ENCODE measurements around the gene FCER1G. TPM values are rescaled to one million over a fixed set of nuclear protein-coding genes. Genes with fewer than 3 reads are reported as not detected.
"Not testable (repeated sequence)": the region's sequence is repeated elsewhere in the genome, so short reads cannot be mapped to it uniquely, and the experiment has no call there.

FCER1G gene
- polyA plus RNA-seq, 1 donor from 2014 or later = 6.6 TPM

DNA sequence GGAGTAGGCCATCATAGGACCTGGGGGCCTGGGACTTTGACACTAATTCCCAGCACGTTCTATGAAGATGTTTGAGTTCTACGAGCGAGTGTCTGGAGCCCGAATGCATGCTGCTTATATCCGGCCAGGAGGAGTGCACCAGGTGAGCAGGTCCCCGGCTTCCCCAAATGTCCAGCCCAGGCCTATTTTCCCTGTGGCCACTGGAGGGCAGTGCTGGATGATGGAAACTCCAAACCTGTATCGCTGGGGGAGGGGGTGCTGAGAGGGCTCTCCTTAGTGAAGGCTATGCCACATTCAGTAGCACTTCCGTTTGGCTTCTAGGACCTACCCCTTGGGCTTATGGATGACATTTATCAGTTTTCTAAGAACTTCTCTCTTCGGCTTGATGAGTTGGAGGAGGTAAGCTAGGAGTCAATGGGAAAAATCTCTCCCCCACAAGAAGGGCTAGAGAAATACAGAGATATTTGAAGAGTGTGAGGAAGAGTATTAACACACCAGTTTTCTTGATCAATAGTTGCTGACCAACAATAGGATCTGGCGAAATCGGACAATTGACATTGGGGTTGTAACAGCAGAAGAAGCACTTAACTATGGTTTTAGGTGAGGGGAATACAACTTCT, 5.2 kb upstream of the FCER1G start:
- H3K27ac Mint-ChIP-seq = peak overlapping the region in 2 of 3 donors; percentile 21 to 23
- H3K9me3 Mint-ChIP-seq = no peaks in the 10 kb centered on the region
- H3K36me3 Mint-ChIP-seq = peaks cover 27% of the 10 kb centered on the region
- peak overlapping the region in 2 of 4 donors; percentile 4 to 38 for H3K4me3 Mint-ChIP-seq
- H3K4me1 Mint-ChIP-seq = peaks cover 4 to 13% (median 9%) of the 10 kb centered on the region in 3 donors
- peaks cover under 1% of the 10 kb centered on the region for H3K27me3 Mint-ChIP-seq

DNA sequence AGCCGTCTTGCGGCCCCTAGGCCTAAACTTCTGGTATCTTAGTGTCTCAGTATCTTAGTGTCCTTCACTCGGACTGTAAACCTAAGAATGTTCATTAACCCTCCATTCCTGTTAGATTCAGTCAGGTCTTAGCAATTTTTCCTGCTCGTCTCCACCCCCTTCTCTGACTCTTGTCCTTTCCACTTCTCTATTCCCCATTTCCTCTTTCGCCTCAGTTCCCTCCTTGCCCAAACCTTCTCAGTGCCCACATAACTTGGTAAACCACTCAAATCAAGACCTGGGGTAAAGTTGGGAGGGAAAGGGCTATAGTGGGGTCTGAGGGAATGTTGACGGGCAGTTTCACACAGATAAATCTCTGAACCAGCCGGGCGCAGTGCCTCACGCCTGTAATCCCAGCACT, 726 bp upstream of the FCER1G start:
- Mint-ChIP-seq H3K4me3 (no peak overlapping the region), H3K27me3 (peaks cover 13% of the 10 kb centered on the region), H3K4me1 (peaks cover 15 to 25% (median 21%) of the 10 kb centered on the region in 3 donors), H3K27ac (peak overlapping the region in 1 of 3 donors; percentile 53), H3K36me3 (peaks cover 26% of the 10 kb centered on the region), H3K9me3 (no peaks in the 10 kb centered on the region)

DNA sequence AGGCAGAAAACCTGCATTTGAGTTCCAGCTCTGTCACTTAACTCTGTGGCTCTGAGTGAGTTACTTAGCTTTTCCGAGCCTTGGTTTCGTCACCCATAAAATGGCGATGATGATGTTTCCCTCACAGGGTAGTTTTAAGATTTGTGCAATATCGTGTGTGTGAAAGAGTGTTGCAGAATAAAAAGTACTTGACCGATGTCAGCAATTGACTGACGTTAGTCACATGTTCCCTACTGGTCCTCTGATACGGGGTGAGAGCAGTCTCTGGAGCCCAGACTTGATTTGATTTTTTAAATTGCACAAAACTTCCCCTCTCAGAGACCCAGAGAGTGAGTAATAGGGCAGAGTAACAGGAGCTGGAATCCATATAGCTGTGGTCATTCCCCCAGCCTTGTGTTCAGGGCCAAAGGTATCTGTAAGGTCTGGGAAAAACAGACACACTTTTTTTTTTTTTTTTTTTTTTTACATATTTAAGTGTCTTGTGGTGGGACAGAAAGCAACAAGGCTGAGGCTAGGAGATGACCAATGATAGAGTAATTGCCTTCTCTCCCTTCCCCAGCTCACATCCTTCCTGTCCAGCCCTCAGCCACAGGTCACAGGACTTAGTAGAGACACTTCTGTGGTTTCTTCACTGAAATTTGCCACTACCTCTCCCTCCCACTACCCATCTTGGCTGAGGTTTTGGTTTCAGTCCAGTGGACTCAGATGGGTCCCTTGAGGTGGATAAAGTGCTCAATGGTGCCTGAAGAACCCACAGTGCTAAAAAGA, 2.0 kb downstream of the FCER1G start:
- Mint-ChIP-seq H3K9me3 (peaks cover 0 to 2% (median 0%) of the 10 kb centered on the region in 3 donors), H3K27ac (peak overlapping the region in 2 of 3 donors; percentile 40 to 58), H3K36me3 (peaks cover 14% of the 10 kb centered on the region), H3K27me3 (peaks cover 24% of the 10 kb centered on the region), H3K4me1 (peaks cover 12 to 22% (median 18%) of the 10 kb centered on the region in 3 donors), H3K4me3 (peak overlapping the region in 1 of 4 donors; percentile 61)

DNA sequence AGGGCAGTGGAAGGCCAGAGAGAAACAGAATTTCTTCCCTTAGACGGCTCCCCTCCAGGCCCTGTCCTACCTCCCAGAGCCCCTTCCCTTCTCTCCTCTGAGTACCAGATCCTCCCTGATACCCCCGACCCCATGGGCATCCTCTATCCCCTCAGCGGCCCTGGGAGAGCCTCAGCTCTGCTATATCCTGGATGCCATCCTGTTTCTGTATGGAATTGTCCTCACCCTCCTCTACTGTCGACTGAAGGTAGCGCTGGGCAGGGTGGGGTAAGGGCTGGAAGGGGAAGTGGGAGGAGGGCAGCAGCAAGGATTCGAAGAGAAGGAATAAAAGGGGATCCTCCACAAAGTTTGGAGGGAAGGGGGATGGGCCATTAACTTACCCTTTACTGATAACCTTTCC, 2.7 kb downstream of the FCER1G start:
- peak overlapping the region in 1 of 3 donors; percentile 40 for H3K27ac Mint-ChIP-seq
- H3K36me3 Mint-ChIP-seq = peaks cover 13% of the 10 kb centered on the region
- H3K9me3 Mint-ChIP-seq = peaks cover 0 to 2% (median 0%) of the 10 kb centered on the region in 3 donors
- peak overlapping the region in 1 of 4 donors; percentile 61 for H3K4me3 Mint-ChIP-seq
- peaks cover 12 to 22% (median 18%) of the 10 kb centered on the region in 3 donors for H3K4me1 Mint-ChIP-seq
- peaks cover 30% of the 10 kb centered on the region for H3K27me3 Mint-ChIP-seq

DNA sequence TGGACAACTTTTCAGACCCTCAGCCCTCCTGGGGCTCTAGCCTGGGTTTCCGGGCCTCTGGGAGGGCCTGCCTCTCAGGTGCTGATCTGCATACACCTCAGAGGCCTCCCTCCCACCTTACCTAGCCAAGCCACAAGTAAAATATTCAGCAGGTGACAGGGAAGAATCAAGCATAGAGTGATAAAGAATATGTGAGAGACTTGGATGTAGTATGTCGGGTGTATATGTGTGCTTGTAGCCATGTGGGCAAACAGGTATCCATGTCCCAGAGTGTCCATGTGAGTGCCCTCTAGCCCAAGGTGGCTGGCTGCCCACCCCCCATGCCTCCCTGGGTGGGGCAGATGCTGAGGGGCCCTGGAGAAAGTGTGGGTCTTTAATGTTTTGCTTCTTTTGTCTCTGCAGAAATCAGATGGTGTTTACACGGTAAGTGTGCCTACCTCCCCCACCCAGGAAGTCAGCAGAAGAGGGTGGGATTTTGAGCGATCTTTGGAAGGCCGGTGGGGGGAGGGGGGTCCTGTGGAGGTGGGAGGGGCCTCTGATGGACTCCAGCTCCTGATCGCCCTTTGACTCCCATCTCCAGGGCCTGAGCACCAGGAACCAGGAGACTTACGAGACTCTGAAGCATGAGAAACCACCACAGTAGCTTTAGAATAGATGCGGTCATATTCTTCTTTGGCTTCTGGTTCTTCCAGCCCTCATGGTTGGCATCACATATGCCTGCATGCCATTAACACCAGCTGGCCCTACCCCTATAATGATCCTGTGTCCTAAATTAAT, 3.4 kb downstream of the FCER1G start:
- Mint-ChIP-seq H3K27me3 (peaks cover 35% of the 10 kb centered on the region), H3K27ac (peak overlapping the region in 1 of 3 donors; percentile 63), H3K4me1 (peaks cover 12 to 22% (median 18%) of the 10 kb centered on the region in 3 donors), H3K4me3 (no peak overlapping the region), H3K36me3 (peaks cover 8% of the 10 kb centered on the region), H3K9me3 (peaks cover 0 to 2% (median 0%) of the 10 kb centered on the region in 3 donors)

DNA sequence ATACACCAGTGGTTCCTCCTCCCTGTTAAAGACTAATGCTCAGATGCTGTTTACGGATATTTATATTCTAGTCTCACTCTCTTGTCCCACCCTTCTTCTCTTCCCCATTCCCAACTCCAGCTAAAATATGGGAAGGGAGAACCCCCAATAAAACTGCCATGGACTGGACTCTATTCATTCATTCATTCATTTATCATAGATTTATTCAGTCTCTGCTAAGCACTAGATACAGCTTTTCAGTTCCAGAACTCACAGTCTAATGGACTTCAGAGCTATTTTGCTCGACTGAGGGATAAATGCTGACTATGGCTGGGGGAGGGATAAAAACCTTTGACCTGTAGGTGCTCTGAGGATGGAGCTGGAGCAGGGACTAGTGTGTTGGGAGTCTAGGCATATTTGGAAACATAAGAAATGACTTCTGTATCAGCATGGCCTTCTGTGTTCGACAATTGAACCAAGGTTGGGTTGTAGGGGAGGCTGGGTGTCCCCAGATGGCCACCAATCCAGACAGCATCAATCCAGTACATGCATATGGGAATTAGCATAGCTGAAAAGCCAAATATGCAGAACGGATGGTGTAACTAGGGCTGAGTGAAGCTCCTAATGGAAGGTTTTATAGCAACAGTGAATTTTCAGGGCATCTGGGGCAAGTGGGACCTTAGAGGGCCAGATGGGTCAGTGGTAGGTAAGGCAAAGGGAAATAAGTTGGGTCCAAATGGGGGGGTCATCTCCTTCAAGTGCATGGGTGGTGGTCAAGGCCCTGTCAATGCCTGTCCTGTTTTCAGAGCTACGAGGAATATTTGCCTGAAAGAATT, 4.2 kb downstream of the FCER1G start:
- peaks cover 11 to 22% (median 18%) of the 10 kb centered on the region in 3 donors for H3K4me1 Mint-ChIP-seq
- H3K36me3 Mint-ChIP-seq = peaks cover 3% of the 10 kb centered on the region
- H3K27me3 Mint-ChIP-seq = peaks cover 39% of the 10 kb centered on the region
- H3K9me3 Mint-ChIP-seq = peaks cover 0 to 2% (median 0%) of the 10 kb centered on the region in 3 donors
- H3K4me3 Mint-ChIP-seq = no peak overlapping the region
- H3K27ac Mint-ChIP-seq = no peak overlapping the region

DNA sequence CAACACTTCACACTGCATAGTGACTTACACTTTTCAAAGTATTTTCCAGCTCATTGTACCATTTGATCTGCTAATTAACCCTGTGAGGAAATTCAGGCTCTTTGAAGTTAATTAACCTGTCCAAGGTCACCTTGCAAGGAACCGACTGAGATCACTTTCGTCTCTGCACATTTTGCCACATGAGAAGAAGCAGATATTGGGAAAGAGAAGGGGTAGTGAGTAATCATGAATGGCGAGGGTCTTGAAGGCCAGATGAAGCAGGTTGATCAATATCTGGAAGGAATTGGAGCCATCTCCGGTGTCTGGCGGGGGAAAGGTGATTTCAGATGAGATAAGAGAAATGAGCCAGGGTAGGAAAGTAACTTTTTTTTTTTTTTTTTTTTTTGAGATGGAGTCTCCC, 4.9 kb downstream of the FCER1G start:
- H3K4me1 Mint-ChIP-seq = peaks cover 11 to 22% (median 18%) of the 10 kb centered on the region in 3 donors
- H3K27ac Mint-ChIP-seq = no peak overlapping the region
- H3K27me3 Mint-ChIP-seq = peaks cover 37% of the 10 kb centered on the region
- peaks cover 0 to 2% (median 0%) of the 10 kb centered on the region in 3 donors for H3K9me3 Mint-ChIP-seq
- no peak overlapping the region for H3K4me3 Mint-ChIP-seq
- peaks cover 2% of the 10 kb centered on the region for H3K36me3 Mint-ChIP-seq

DNA sequence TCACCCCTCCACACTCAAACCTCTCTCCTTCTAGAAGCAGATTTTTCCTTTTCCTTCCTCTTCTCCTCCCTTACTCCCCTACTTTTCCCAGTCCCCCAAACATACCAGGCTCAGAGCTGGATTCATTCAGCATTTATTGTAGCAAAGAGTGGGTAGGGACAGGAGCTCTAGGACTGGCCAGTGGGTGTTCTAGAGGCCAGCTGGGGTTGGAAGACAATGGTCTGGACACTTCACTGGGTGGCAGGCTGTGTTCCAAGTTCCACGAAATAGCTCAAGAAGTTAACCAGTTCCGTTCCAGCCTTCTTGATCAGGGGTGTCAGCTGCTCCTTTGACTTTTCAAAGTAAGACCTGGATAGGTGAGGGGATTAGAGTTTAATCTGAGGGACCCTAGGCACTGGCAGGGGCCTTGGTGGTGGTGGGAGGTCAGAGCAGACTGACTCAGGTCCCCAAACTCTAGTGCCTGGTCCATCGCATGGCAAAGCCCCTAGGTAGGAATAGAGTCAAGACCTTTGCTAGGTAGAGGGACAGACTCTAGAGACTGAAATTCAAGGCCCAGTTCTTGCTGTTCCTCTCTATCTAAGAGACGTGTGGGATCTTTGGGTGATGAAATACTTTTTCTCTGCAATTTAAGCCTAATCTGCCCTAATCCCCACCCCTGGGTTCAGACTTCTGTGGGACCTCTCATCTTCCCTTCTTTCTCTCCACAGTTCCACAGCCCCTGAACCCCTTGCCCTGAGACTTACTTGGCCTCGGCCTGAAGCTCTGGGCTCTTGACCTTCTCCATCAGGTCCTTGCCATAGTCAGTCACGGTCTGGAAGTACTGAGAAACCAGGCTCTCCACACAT, 7.3 kb downstream of the FCER1G start:
- H3K27ac Mint-ChIP-seq = no peak overlapping the region
- H3K4me1 Mint-ChIP-seq = peaks cover 20 to 29% (median 23%) of the 10 kb centered on the region in 3 donors
- peaks cover 0 to 2% (median 0%) of the 10 kb centered on the region in 3 donors for H3K9me3 Mint-ChIP-seq
- H3K36me3 Mint-ChIP-seq = peaks cover 2% of the 10 kb centered on the region
- H3K4me3 Mint-ChIP-seq = no peak overlapping the region
- peaks cover 31% of the 10 kb centered on the region for H3K27me3 Mint-ChIP-seq

DNA sequence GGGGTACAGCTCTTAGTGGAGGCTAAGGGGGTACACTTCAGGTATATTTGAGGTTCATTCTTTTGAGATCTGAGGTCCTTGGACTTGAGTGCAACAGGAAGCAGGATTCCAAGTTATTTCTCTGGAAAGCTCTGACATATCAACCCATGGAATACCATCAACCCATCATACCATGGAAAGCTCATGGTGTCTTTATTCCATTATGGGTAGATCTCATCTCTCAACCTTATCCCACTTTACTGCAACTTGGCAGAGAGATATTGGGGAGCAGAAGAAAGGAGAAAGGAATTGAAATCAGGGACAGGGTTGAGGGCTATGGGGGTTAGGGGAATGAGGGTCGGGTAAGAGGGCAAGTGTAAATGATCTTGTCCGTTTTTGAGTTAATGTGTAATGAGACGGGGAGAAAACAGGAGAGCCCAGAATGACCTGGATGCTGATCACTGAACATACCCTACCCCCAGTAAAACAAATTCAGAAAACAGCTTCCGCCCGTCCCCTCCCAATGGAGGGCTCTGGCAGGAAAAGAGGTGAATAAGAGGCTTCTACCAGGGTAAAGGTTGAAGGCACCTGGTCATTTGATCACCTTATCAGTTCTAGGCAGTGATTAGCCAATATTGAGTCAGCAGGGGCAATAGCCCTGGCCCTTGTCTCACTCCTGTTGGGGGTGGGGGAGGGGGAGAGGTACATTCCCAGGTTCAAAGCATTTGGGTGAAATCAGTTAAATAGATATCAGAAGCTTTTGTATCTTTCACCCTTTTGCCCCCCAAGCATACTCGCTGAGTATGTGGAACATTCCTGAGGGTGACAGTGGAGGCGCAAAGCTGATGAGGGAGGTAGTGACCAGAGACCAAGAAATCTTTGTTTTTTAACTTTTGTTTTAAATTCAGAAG, 9.0 kb downstream of the FCER1G start:
- Mint-ChIP-seq H3K27me3 (peaks cover 26% of the 10 kb centered on the region), H3K4me3 (no peak overlapping the region), H3K9me3 (peaks cover 0 to 2% (median 0%) of the 10 kb centered on the region in 3 donors), H3K36me3 (peaks cover 6% of the 10 kb centered on the region), H3K4me1 (peaks cover 19 to 23% (median 22%) of the 10 kb centered on the region in 3 donors), H3K27ac (no peak overlapping the region)

DNA sequence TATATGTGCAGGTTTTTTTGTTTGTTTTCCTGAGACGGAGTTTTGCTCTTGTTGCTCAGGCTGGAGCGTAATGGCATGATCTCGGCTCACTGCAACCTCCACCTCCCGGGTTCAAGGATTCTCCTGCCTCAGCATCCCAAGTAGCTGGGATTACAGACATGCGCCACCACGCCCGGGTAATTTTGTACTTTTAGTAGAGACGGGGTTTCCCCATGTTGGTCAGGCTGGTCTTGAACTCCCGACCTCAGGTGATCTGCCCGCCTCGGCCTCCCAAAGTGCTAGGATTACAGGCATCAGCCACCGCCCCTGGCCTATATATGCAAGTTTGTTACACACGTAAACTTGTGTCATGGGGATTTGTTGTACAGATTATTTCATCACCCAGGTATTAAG, 9.6 kb downstream of the FCER1G start:
- not testable (repeated sequence) for H3K4me3 Mint-ChIP-seq
- peaks cover 18 to 23% (median 22%) of the 10 kb centered on the region in 3 donors for H3K4me1 Mint-ChIP-seq

DNA sequence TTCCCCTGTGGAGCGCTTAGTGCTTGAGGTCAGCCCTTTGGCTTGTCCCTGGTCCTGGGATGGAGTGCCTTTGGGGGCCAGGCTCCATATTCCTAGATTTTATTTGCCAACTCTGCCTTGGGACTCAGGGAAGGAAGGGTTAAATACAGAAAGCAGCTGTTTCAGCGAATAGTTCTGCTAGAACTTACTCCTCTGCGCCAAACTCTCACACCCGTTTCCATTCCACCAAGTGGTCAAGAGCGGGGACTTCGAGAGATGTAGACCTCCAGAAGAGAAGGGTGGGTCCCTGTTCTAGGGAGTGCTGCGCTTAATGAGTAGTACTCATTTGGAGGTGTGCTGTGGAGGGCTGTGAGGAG, 10.1 kb downstream of the FCER1G start:
- Mint-ChIP-seq H3K4me1 (peaks cover 18 to 23% (median 22%) of the 10 kb centered on the region in 3 donors), H3K4me3 (peak overlapping the region in 3 of 4 donors; percentile 82 to 100 (median 99)), H3K27me3 (peaks cover 24% of the 10 kb centered on the region), H3K36me3 (peaks cover 6% of the 10 kb centered on the region), H3K9me3 (no peaks in the 10 kb centered on the region), H3K27ac (peak overlapping the region in 2 of 3 donors; percentile 70 to 91)

More for the DNA sequence above, 9.6 kb downstream of the FCER1G start:
- peaks cover 26% of the 10 kb centered on the region for H3K27me3 Mint-ChIP-seq
- not testable (repeated sequence) for H3K9me3 Mint-ChIP-seq, H3K27ac Mint-ChIP-seq, H3K36me3 Mint-ChIP-seq

DNA sequence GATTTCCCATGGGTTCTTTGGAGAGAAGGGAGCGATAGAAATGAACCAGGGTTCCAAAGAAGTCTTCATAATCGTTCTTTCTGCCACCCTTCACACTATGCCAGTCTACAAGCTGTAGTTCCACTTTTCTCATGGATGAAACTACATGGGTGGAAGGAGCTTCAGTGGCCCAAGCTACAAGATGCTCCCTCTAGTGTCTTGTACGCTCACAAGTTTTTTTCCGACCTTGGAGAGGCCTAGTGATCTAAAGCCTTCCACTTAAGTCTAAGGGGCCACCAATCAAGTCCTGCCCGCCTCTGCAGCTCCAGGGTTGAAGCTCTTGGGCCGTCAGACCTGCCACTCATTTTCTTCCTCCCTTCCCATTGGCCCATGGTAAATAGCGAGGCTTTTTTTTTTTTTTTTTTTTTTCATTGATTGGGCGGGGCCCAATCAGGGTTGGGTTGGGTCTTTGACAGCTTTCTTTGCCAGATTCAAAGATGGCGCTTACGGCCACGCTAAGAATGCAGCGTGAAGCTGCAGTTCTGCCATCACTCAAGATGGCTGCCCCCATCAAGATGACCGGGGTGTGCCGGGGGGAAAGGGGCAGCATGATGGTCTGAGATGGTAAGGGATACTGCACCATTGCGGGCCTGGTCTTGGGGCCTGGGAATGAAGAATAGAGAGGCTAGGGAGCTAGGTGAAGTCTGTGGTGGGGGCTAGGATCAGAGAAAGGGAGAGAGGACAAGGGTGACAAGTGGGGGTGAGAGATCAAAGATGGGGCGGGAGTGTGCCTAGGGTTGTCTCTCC, 10.6 kb downstream of the FCER1G start, which contains the start of gene TOMM40L:
Gene TOMM40L, plus strand, starts transcription at position 527 of the 786 bp plus-strand sequence. CDS start 430 bp downstream, outside the sequence.
- Mint-ChIP-seq H3K4me1 (peaks cover 18 to 23% (median 22%) of the 10 kb centered on the region in 3 donors), H3K27ac (peak within 1 kb of the TSS; percentile 70 to 91 (median 90)), H3K36me3 (peaks cover 6% of the 10 kb centered on the region), H3K4me3 (peak within 1 kb of the TSS; percentile 82 to 100 (median 98)), H3K27me3 (peaks cover 20% of the 10 kb centered on the region), H3K9me3 (no peaks in the 10 kb centered on the region)

Data from IgD-negative memory B cell (primary cell).